Frontal cortex (tissue), 4 donors: ENCODE data around the gene TNN. TPM values are rescaled to one million over a fixed set of nuclear protein-coding genes. Genes with fewer than 3 reads are reported as not detected.
"Not testable (repeated sequence)": the region's sequence is repeated elsewhere in the genome, so short reads cannot be mapped to it uniquely, and the experiment has no call there.

Source experiments
- DNase-seq, 2 donors: peaks; one replicate each; pipeline ENCODE4 v3.0.0; 2012; ENCODE audit warnings: low spot score in 2 of 2
- FAIRE-seq: peaks from 2 replicates; lab custom pipeline; 2012; peaks lifted over from hg19 to GRCh38; lab: Jason Lieb, UNC
- total RNA-seq: library from RNA; depleted of rRNA; stranded (reverse); fragments of >200 nt; gene quantifications from one replicate; pipeline ENCODE4 v1.2.3, GENCODE V29; 2014
- donor health status: control.
- donor health status: control.
- donor health status: control.

Gene TNN
- total RNA-seq, 1 donor from 2014 or later = 0.82 TPM

DNA sequence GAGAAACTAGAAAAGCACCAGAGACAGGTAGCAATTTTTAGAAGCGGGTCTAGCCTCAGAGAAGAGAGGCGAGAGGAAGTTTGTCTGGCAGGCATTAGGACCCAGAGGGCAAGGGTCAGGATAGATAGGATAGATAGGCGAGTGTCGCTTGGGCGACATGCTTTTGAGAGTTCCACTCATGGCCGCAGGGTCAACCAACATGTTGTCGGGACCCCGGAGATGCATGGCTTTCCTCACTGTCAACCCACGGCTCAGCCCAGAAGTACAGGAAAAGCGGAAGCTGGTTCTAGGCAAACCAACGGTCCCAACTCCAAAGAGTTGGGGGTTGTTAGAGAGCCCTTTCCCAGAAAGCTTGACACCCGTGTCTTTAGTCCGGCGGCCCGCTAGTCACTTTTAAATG is 38.9 kb downstream of the TNN start:
- DNase-seq, FAIRE-seq: not testable (repeated sequence)

DNA sequence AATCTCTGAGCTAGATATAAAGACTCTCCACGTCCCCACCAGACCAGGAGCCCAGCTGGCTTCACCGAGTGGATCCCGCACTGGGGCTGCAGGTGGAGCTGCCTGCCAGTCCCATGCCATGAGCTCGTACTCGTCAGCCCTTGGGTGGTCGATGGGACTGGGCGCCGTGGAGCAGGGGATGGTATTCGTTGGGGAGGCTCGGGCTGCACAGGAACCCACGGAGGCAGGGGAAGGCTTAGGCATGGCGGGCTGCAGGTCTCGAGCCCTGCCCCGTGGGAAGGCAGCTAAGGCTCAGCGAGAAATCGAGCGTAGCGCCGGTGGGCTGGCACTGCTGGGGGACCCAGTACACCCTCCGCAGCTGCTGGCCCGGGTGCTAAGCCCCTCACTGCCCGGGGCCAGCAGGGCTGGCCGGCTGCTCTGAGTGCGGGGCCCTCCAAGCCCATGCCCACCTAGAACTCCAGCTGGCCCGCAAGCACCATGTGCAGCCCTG is 40.7 kb downstream of the TNN start:
- not testable (repeated sequence) for FAIRE-seq, DNase-seq

DNA sequence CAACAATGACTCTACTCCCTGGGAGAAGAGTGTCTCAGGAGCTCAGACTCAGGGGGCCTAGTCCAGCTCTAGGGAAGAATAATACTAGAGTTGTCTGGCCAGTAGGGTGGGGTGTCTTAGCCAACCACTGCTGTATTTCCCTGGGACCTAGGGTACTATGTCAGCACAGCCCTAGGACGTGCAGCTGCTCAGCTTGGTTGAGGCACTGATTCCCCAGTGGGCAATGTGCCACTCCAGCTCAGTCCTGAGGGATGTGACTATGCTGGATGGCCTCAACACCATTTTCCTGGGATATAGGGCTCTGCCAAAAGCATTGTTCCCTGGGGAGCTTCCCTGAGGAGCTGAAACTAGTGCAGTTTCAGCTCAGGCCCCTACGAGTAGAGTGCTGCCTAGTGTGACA is 47.4 kb downstream of the TNN start:
- no peak for DNase-seq
- no peak for FAIRE-seq

DNA sequence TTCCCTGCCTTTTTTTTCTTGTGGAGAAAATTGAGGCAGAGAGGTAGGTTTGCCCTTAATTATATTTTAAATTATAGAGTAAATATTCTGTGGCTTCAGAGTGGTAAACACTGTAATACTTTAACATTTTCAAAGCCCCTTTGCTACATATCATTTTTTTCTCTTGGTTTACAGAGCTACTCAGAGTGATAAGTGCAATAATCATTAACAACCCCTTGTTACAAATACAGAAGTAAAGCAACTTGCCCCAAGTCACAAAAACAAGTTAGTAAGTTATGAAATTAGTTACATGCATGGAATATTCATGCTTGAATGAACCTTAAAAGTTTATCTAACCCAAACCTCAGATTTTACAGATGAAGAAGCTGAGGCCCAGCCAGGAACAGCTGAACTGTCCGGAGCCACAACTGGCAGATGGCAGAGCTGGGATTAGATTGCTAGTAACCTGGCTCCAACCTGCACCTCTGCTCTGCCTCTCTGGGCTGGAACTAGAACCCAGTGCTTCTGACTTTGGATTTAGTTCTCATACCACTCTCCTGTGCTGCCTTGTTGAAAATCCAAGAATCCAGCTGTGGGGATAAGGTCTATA is 48.7 kb downstream of the TNN start:
- no peak for DNase-seq
- no peak for FAIRE-seq

DNA sequence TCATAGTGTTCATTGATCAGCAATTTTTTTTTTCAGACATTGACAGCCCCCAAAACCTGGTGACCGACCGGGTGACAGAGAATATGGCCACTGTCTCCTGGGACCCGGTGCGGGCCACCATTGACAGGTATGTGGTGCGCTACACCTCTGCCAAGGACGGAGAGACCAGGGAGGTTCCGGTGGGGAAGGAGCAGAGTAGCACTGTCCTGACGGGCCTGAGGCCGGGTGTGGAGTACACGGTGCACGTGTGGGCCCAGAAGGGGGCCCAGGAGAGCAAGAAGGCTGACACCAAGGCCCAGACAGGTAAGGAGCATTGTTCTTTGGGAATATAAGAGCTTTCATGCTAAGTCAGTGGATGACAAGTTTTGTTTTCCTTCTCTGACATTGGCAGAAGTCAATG is 49.3 kb downstream of the TNN start:
- DNase-seq (no peak), FAIRE-seq (no peak)

DNA sequence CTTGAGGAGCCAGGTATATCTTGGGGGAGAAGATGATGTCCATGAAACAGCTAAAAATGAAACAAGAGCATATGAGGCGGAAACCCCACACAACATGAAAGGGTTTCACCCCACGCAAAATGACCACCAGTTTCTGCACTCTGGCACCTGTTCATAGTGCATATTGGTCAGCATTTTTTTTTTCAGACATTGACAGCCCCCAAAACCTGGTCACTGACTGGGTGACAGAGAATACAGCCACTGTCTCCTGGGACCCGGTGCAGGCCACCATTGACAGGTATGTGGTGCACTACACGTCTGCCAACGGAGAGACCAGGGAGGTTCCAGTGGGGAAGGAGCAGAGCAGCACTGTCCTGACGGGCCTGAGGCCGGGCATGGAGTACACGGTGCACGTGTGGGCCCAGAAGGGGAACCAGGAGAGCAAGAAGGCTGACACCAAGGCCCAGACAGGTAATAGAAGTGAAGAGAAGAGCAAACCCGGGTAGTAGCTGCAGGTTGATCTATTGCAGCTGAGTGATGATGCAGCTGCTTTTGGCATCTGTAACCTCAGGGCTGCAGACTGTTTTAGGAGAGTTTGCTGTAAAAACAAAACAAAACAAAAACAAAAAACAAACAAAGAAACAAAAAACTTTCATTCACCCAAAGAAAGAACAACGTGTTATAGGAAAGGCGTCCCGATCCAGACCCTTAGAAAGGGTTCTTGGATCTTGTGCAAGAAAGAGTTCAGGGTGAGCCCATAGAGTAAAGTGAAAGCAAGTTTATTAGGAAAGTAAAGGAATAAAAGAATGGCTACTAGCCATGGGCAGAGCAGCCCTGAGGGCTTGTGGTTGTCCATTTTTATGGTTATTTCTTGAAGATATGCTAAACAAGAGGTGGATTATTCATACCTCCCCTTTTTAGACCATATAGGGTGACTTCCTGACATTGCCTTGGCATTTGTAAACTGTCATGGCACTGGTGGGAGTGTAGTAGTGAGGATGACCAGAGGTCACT is 51.0 kb downstream of the TNN start:
- no peak for FAIRE-seq
- no peak for DNase-seq

DNA sequence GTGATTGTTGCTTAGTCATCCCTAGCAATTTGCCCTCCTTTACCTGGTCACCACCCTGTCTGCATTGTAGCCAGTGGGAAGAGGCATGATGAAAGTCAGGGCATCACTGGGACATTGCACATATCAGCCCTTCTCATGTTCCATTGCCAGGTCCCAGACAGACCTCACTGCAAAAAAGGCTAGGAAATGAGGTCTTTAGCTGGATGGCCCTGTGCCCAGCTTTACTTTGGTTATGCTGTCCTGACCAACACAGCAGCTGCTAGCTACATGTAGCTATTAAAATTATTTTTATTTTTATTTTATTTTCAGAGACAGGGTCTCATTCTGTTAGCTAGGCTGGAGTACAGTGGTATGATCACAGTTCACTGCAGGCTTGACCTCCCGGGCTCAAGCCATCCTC is 52.9 kb downstream of the TNN start:
- FAIRE-seq (no peak), DNase-seq (no peak)

DNA sequence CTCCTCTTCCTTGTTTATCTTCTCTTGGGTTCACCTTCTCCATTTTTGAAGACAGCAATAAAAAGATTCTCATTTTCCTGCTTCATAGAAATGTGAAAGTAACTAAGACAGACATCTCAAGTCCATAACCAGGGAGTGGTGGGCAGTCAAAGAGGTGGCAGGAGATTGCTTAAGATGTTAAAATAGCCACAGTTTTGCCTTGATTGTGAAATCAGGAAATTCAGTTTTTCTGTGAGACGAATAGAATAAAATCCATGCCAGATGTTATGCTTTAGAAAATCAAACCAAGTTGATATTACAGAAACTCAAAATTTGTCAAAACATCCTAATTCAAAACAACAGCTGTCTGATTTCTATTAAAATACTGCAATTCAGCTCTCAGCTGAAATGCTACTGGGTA is 57.2 kb downstream of the TNN start:
- DNase-seq = no peak
- no peak for FAIRE-seq

DNA sequence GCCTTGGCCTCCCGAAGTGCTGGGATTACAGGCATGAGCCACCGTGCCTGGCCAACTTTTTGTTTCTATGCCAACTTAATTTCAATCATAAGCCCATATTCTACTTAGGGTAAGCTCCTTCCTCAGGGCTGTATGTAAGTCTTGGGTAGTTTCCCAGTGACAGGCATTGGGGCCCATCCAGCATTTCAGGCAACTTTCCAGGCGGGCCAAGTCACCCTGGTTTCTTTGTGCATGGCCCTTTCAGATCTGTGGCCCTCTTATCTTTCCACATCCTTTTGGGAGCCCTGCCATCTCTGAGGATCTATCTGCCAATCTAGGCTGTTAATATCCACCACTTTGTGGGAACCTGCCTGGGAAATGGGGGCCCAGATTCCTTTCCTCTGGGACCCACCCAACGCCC is 58.7 kb downstream of the TNN start:
- DNase-seq = no peak
- no peak for FAIRE-seq

DNA sequence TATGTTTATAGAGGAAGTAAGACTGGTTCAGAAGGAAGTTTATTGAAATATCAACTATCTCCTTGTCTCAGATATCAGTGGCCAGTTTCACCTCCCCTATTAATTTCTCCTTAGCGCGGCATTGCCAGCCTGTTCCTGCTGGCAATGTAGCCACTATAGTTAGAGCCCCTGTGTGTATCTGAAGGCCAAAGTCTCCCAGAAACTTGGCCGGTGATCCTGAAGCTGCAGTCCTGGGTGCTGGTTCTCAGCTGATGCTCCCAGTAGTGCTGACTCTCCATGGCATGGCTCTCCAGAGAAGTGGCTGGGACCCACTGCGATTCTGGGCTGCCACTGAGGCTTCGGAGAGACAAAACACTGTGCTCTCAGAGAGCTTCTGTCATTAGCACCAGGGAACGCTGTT is 59.9 kb downstream of the TNN start:
- DNase-seq (no peak), FAIRE-seq (no peak)

DNA sequence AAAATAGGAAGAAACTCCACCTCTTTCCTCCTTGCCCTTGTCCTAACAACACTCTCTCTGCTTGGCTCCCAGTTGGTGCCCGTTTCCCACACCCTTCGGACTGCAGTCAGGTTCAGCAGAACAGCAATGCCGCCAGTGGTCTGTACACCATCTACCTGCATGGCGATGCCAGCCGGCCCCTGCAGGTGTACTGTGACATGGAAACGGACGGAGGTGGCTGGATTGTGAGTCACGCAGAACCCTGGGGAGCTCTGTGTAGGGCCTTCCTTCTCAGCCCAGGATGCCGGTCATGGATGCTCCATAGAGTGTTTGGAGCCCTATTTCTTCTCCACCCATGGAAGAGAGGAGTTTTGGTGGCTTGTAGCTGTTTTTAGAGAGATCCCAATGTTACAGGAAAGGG is 60.9 kb downstream of the TNN start:
- DNase-seq (no peak), FAIRE-seq (no peak)

DNA sequence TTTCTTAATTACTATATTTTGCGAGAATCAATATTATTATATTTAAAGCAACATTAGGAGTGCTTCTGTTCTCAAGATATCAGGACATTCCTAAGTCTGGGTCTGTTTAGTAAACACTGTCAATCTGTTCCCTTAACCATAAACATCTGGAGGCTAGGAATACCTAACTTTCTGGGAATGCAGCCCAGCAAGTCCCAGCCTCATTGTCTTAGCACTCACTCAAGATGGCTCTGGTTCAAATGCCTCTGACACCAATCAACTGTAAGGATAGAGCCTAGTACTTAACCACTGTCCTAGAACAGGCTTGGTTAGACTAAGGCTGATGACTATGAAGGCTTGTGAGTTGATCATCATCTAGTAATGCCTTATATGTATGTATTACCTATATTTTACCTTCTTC is 61.5 kb downstream of the TNN start:
- FAIRE-seq (no peak), DNase-seq (no peak)

DNA sequence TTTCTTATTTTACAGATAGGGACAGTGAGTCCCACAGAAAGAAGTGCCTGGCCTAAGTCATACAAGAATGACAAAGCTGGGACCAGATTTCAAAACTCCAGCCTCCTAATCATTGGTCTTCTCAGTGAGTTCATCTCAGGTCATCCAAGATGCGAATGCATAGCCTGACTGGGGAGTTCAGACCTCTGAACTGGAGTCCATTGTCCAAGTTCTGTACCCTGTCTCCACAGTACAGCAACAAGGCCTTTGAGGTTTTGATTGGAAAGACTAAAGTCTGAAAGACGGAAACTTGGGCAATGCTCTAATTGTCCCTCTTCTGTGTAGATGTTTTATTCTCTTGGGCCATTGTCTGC is 62.0 kb downstream of the TNN start:
- FAIRE-seq (no peak), DNase-seq (no peak)

DNA sequence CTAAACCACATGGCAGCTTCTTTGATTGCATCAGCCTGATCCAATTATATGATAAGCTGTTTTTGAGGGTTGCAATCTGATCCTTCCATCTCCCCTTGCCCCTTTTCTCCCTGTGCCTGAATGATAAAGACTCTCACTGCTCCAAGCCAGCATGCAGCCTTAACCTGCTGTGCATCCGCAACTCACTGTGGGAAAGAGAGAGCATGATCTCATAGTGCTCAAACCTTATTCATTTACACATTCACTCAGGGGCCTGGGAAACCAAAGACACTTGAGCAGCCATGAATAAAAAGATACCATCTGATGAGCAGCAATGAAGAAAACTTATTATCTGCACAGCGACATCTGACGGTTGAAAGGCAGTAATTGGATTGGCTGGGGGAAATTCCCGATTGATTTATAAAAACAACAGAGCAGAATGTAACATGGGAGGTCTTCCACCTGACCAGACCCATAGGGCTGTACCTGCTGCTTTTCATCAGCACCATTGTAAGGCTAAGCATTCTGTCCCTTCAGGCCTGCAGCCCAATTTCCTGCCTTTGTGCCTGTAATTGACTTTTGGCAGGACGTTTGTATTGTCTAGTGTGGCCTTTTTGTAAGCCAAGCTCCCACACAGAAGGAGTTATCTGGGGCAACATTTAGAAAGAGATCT is 62.5 kb downstream of the TNN start:
- DNase-seq (peak in 1 of 2 donors; percentile 14), FAIRE-seq (no peak)

DNA sequence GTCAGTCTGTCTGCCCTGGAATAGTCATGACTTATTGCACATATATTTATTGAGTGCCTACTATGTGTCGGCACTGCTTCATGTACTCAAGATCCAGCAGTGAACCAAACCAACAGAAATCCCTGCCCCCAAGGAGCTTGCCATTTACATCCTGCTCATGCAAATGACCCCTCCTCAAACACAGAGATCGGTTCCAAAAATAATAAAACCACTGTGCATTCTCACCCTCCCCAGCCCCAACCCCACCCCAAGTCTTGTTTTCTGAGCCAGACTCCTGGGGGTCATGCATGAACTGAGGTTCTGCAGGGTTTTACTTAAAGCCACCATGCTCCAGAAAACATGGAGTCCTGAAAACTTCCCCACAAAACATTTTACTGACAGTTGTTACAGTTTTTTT is 63.0 kb downstream of the TNN start:
- FAIRE-seq = no peak
- DNase-seq = no peak

DNA sequence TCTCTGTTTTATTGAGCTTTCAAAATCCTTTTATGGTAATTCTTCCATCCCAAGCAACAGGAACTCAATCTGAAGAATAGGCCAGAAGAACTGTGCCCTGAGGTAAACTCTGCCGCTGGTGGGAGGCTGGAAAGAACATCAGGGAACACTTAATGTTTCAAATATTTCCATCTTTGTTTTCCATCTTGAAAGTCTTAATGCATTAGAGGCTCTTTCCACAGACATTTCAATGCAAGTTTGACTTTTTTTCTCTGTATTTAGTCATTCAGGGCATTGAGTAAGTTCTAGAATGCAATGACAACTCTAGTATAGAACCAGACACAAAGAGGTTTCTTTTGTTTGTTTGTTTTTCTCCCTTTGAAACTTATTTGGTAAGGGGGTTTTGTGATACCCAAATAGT is 63.5 kb downstream of the TNN start:
- DNase-seq (no peak), FAIRE-seq (no peak)

DNA sequence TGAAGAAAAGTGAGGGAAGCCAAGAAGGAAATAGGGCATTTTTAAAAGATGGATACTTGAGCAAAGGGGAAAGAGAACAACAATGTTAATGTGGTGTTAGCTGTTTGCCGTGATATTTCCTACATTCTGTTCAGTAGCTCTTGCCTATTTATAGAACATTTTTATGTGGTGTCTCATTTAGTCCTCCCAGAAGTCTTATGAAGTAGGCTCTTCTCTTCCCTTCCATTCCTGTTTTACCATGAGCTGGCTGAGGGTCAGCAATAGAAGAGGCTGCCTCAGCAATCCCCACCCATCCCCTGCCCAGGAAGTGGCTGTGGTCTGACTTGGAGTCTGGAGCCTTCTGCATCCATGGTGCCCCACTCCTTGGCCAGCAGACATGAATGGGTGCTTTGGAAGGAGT is 64.8 kb downstream of the TNN start:
- DNase-seq (no peak), FAIRE-seq (no peak)

DNA sequence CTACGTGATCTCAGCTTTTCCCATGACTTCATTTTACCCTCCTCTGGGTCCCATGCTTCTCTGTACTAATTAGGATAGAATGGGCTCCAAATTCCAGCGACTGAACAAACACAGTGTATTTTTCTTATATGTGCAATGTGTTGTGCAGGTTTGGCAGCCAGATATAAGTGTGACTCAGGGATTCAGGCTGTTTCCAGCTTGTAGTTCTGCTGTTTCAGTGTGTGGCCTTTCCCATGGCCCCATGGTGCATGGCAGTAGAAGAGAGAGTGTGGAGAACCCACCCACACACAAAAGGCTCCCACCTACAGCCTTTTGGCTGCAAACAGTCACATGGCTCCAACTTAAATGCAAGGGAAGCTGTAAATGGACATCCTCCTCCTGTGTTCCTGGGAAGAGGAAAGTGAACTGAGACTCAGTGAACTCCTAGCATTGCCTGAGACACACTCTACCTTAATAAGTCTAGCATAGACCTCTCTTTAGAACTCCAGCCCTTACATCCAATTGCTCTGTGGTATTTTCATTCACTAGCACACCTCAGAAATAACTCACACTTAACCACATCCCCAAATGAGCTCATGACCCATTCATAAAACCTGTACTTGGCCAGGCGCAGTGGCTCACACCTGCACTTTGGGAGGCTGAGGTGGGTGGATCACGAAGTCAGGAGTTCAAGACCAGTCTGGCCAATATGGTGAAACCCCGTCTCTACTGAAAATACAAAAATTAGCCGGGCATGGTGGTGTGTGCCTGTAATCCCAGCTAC is 66.2 kb downstream of the TNN start:
- no peak for FAIRE-seq

DNA sequence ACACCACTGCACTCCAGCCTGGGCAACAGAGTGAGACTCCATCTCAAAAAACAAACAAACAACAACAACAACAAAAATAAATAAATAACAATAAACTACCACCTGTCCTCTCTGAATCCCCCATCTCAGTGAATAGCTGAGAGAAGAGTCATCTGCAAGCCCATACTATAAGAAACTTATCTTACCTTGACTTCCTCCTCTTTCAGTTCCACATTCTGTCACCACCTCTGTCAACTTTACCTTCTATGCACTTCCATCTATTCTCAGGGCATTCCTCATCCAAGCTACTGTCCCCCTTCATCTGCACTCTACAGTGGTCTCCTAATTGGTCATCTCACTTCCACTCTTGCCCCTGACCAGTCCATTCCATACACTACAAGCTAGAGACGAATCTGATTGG is 66.9 kb downstream of the TNN start:
- FAIRE-seq (no peak), DNase-seq (no peak)

More for the DNA sequence above, 66.2 kb downstream of the TNN start:
- DNase-seq = no peak

DNA sequence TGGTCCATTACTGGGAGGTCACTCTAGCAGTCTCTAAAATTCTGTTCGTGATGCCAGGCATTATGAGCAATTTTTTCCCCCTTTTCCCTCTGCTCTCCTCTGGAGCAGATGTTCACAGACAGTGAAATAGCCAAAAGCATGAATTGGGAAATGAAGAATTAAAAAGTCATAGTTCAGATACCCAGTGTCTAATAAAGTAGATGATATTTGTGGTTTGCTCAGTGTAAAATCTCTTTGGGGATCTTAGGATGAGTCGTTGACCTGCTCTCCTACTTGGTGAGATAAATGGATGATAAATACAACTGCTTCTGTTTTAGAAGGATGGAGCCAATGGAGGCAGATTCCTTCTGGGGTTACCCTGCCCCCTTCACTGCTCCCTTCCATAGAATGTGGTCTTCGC is 68.6 kb downstream of the TNN start:
- DNase-seq (no peak), FAIRE-seq (no peak)
